Middle frontal gyrus (tissue), 1 donor: ENCODE results near the gene MRPL47.
"Not testable (repeated sequence)": the region's sequence is repeated elsewhere in the genome, so short reads cannot be mapped to it uniquely, and the experiment has no call there.

Experiments
- DNase-seq: peaks from one replicate; pipeline ENCODE4 v3.0.0-alpha.2; 2015; ENCODE audit warnings: low spot score; ENCODE audit errors: extremely low spot score

The MRPL47 gene

GRCh38 chr3:179604321-179605078 lies at the start of gene MRPL47, which contains the start of gene NDUFB5:
Gene MRPL47, minus strand, starts transcription at chr3:179604638. Its CDS starts 14 bp downstream, at chr3:179604624.
Gene NDUFB5, plus strand, starts transcription at chr3:179604794. Its CDS starts 22 bp downstream, at chr3:179604816.
- peak; percentile 97 for DNase-seq

GRCh38 chr3:179653096-179653797 lies 48.8 kb upstream of the MRPL47 start:
- DNase-seq, result peak; percentile 38

- peak; percentile 56 for DNase-seq
Measured at GRCh38 chr3:179652447-179653095, 48.1 kb upstream of the MRPL47 start, which contains the start of gene USP13. Gene USP13, plus strand, starts transcription at chr3:179653040. Its CDS starts 186 bp downstream, at chr3:179653226.

GRCh38 chr3:179651687-179652446 lies 47.4 kb upstream of the MRPL47 start:
- DNase-seq, result no peak

GRCh38 chr3:179646177-179646576 lies 41.7 kb upstream of the MRPL47 start:
- DNase-seq, result no peak

- DNase-seq, result not testable (repeated sequence)
Measured at GRCh38 chr3:179643837-179644236, 39.4 kb upstream of the MRPL47 start.

GRCh38 chr3:179642871-179643270 lies 38.4 kb upstream of the MRPL47 start:
- DNase-seq, result no peak

- DNase-seq, result no peak
Measured at GRCh38 chr3:179640469-179640868, 36.0 kb upstream of the MRPL47 start.

GRCh38 chr3:179630753-179631451 lies 26.5 kb upstream of the MRPL47 start:
- no peak for DNase-seq

- DNase-seq, result no peak
Measured at GRCh38 chr3:179624451-179624850, 20.0 kb upstream of the MRPL47 start.

GRCh38 chr3:179622023-179622422 lies 17.6 kb upstream of the MRPL47 start:
- no peak for DNase-seq

GRCh38 chr3:179615458-179616173 lies 11.2 kb upstream of the MRPL47 start:
- DNase-seq, result no peak

- DNase-seq, result no peak
Measured at GRCh38 chr3:179613807-179614206, 9.4 kb upstream of the MRPL47 start.

GRCh38 chr3:179610066-179610465 lies 5.6 kb upstream of the MRPL47 start:
- DNase-seq, result no peak

GRCh38 chr3:179608931-179609720 lies 4.7 kb upstream of the MRPL47 start:
- DNase-seq, result no peak

GRCh38 chr3:179606534-179607085 lies 2.2 kb upstream of the MRPL47 start:
- DNase-seq, result no peak

- DNase-seq, result no peak
Measured at GRCh38 chr3:179603831-179604230, 607 bp downstream of the MRPL47 start.

- DNase-seq, result no peak
Measured at GRCh38 chr3:179603321-179603720, 1.1 kb downstream of the MRPL47 start.

GRCh38 chr3:179599531-179599930 lies 4.9 kb downstream of the MRPL47 start:
- no peak for DNase-seq
